D721Med (cell line): ENCODE results near the gene PCNT.

ENCODE experiments used
- DNase-seq: peaks from one replicate; pipeline ENCODE4 v3.0.0; 2011; ENCODE audit warnings: low spot score; ENCODE audit not compliant: insufficient read length
- FAIRE-seq: peaks from 2 replicates; lab custom pipeline; 2011; peaks lifted over from hg19 to GRCh38; lab: Jason Lieb, UNC
- TF ChIP-seq, protein P1 (sequence below): IDR thresholded peaks from 2 replicates; pipeline ENCODE4 v1.5.1; 2012; ENCODE audit warnings: mild to moderate bottlenecking, control low read depth; ENCODE audit not compliant: insufficient read depth; ENCODE audit errors: missing control alignments

The PCNT gene

DNA sequence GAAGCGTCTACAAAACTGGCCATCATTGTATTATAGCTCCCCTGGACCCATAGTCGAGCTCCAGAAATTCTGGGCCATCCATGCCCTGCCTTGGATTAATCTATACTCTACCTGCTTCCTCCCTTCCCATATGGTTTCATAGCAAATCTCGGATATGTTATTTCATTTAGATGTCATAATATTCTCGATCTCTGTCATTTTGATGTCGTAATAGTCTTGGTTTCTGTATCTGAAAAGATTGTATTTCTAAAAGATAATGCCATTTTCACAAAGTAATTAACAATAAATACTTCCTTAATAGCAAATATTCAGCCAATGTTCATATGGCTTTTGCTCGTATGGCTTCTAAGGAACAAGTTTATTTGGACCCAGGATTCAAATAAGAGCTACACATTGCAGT is 169.9 kb downstream of the PCNT start:
- FAIRE-seq (no peak), DNase-seq (no peak)
- TF ChIP-seq, protein P1, sequence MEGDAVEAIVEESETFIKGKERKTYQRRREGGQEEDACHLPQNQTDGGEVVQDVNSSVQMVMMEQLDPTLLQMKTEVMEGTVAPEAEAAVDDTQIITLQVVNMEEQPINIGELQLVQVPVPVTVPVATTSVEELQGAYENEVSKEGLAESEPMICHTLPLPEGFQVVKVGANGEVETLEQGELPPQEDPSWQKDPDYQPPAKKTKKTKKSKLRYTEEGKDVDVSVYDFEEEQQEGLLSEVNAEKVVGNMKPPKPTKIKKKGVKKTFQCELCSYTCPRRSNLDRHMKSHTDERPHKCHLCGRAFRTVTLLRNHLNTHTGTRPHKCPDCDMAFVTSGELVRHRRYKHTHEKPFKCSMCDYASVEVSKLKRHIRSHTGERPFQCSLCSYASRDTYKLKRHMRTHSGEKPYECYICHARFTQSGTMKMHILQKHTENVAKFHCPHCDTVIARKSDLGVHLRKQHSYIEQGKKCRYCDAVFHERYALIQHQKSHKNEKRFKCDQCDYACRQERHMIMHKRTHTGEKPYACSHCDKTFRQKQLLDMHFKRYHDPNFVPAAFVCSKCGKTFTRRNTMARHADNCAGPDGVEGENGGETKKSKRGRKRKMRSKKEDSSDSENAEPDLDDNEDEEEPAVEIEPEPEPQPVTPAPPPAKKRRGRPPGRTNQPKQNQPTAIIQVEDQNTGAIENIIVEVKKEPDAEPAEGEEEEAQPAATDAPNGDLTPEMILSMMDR, result no peak
